HEK293 (cell line): ENCODE results near the gene SLBP.
A peak's percentile ranks its signal among the peaks of the same experiment; 100 is the strongest.

ENCODE experiments used
- BCL11A ChIP-seq: fragments of 450-650 bp; formaldehyde crosslinking; IDR thresholded peaks from 2 replicates; pipeline ENCODE4 v1.5.1; 2016; ENCODE audit warnings: low read depth, missing biosample characterization, missing genetic modification characterization
- GLIS1 ChIP-seq: fragments of 450-650 bp; formaldehyde crosslinking; IDR thresholded peaks from 2 replicates; pipeline ENCODE4 v1.5.1; 2016; ENCODE audit warnings: missing biosample characterization, missing genetic modification characterization
- KLF8 ChIP-seq: fragments of 450-650 bp; formaldehyde crosslinking; IDR thresholded peaks from 2 replicates; pipeline ENCODE4 v1.5.1; 2016; ENCODE audit warnings: missing biosample characterization, missing genetic modification characterization
- KLF9 ChIP-seq: fragments of 450-650 bp; formaldehyde crosslinking; IDR thresholded peaks from 2 replicates; pipeline ENCODE4 v1.5.1; 2016; ENCODE audit warnings: missing biosample characterization, missing genetic modification characterization, low read depth
- MYNN ChIP-seq: fragments of 450-650 bp; formaldehyde crosslinking; IDR thresholded peaks from 2 replicates; pipeline ENCODE4 v1.5.1; 2016; ENCODE audit warnings: missing biosample characterization, missing genetic modification characterization, borderline replicate concordance
- RBAK ChIP-seq: fragments of 450-650 bp; formaldehyde crosslinking; IDR thresholded peaks from 2 replicates; pipeline ENCODE4 v1.5.1; 2016; ENCODE audit warnings: missing biosample characterization, missing genetic modification characterization
- SP3 ChIP-seq: fragments of 450-650 bp; formaldehyde crosslinking; IDR thresholded peaks from 2 replicates; pipeline ENCODE4 v1.5.1; 2016; ENCODE audit warnings: missing biosample characterization, missing genetic modification characterization
- TSHZ1 ChIP-seq: fragments of 450-650 bp; formaldehyde crosslinking; IDR thresholded peaks from 2 replicates; pipeline ENCODE4 v1.5.1; 2016; ENCODE audit warnings: missing biosample characterization, missing genetic modification characterization, borderline replicate concordance
- YY2 ChIP-seq: fragments of 450-650 bp; formaldehyde crosslinking; IDR thresholded peaks from 2 replicates; pipeline ENCODE4 v1.5.1; 2016; ENCODE audit warnings: missing biosample characterization, missing genetic modification characterization
- ZBTB10 ChIP-seq: fragments of 450-650 bp; formaldehyde crosslinking; IDR thresholded peaks from 2 replicates; pipeline ENCODE4 v1.5.1; 2016; ENCODE audit warnings: missing biosample characterization, missing genetic modification characterization
- ZBTB20 ChIP-seq: fragments of 450-650 bp; formaldehyde crosslinking; IDR thresholded peaks from 2 replicates; pipeline ENCODE4 v1.5.1; 2016; ENCODE audit warnings: missing biosample characterization, missing genetic modification characterization
- ZBTB7A ChIP-seq: fragments of 450-650 bp; formaldehyde crosslinking; IDR thresholded peaks from 2 replicates; pipeline ENCODE4 v1.5.1; 2016; ENCODE audit warnings: low read depth, missing biosample characterization, missing genetic modification characterization
- ZNF10 ChIP-seq: fragments of 450-650 bp; formaldehyde crosslinking; IDR thresholded peaks from 2 replicates; pipeline ENCODE4 v1.5.1; 2017; ENCODE audit warnings: missing biosample characterization, missing genetic modification characterization
- ZNF114 ChIP-seq: fragments of 450-650 bp; formaldehyde crosslinking; IDR thresholded peaks from 2 replicates; pipeline ENCODE4 v1.5.0; 2017; ENCODE audit warnings: missing biosample characterization, missing genetic modification characterization
- ZNF140 ChIP-seq: fragments of 450-650 bp; formaldehyde crosslinking; IDR thresholded peaks from 2 replicates; pipeline ENCODE4 v1.5.1; 2016; ENCODE audit warnings: missing biosample characterization, missing genetic modification characterization
- ZNF174 ChIP-seq: fragments of 450-650 bp; formaldehyde crosslinking; IDR thresholded peaks from 2 replicates; pipeline ENCODE4 v1.5.0; 2017; ENCODE audit warnings: missing biosample characterization, mild to moderate bottlenecking, missing genetic modification characterization
- ZNF2 ChIP-seq: fragments of 450-650 bp; formaldehyde crosslinking; IDR thresholded peaks from 2 replicates; pipeline ENCODE4 v1.5.1; 2016; ENCODE audit warnings: missing biosample characterization, missing genetic modification characterization
- ZNF248 ChIP-seq: fragments of 450-650 bp; formaldehyde crosslinking; IDR thresholded peaks from 2 replicates; pipeline ENCODE4 v1.5.1; 2017; ENCODE audit warnings: missing biosample characterization, missing genetic modification characterization
- ZNF266 ChIP-seq: fragments of 450-650 bp; formaldehyde crosslinking; IDR thresholded peaks from 2 replicates; pipeline ENCODE4 v1.5.1; 2016; ENCODE audit warnings: missing biosample characterization, missing genetic modification characterization, low read depth
- ZNF274 ChIP-seq, 2 experiments: fragments of 200-500 bp in 1 of 2; fragments of 450-650 bp in 1 of 2; sonication (Bioruptor generic) in 1 of 2; formaldehyde crosslinking in 1 of 2; IDR thresholded peaks; 2 replicates each; pipeline versions ENCODE4 v1.5.1 to v1.6.1; 2014 to 2016; ENCODE audit warnings: borderline replicate concordance in 1 of 2, inconsistent platforms in 1 of 2, low read length in 1 of 2, missing biosample characterization in 1 of 2, missing genetic modification characterization in 1 of 2
- ZNF280C ChIP-seq: fragments of 450-650 bp; formaldehyde crosslinking; IDR thresholded peaks from 2 replicates; pipeline ENCODE4 v1.5.1; 2016; ENCODE audit warnings: missing biosample characterization, missing genetic modification characterization
- ZNF362 ChIP-seq: fragments of 450-650 bp; formaldehyde crosslinking; IDR thresholded peaks from 2 replicates; pipeline ENCODE4 v1.5.1; 2016; ENCODE audit warnings: missing biosample characterization, missing genetic modification characterization
- ZNF514 ChIP-seq: fragments of 450-650 bp; formaldehyde crosslinking; IDR thresholded peaks from 2 replicates; pipeline ENCODE4 v1.5.1; 2016; ENCODE audit warnings: missing biosample characterization, missing genetic modification characterization
- ZNF529 ChIP-seq: fragments of 450-650 bp; formaldehyde crosslinking; IDR thresholded peaks from 2 replicates; pipeline ENCODE4 v1.5.1; 2017; ENCODE audit warnings: missing genetic modification characterization, missing biosample characterization; ENCODE audit not compliant: insufficient replicate concordance
- ZNF548 ChIP-seq: fragments of 450-650 bp; formaldehyde crosslinking; IDR thresholded peaks from 2 replicates; pipeline ENCODE4 v1.5.1; 2016; ENCODE audit warnings: missing biosample characterization, missing genetic modification characterization
- ZNF558 ChIP-seq: fragments of 450-650 bp; formaldehyde crosslinking; IDR thresholded peaks from 2 replicates; pipeline ENCODE4 v1.5.1; 2016; ENCODE audit warnings: missing biosample characterization, missing genetic modification characterization
- ZNF629 ChIP-seq: fragments of 450-650 bp; formaldehyde crosslinking; IDR thresholded peaks from 2 replicates; pipeline ENCODE4 v1.5.1; 2017; ENCODE audit warnings: missing biosample characterization, missing genetic modification characterization
- ZNF658 ChIP-seq: fragments of 450-650 bp; formaldehyde crosslinking; IDR thresholded peaks from 2 replicates; pipeline ENCODE4; 2016; ENCODE audit warnings: missing biosample characterization, missing genetic modification characterization
- ZSCAN30 ChIP-seq: fragments of 450-650 bp; IDR thresholded peaks from 2 replicates; pipeline ENCODE4 v1.5.1; 2018; ENCODE audit warnings: missing biosample characterization, mild to moderate bottlenecking, missing genetic modification characterization, moderate library complexity
- ZSCAN4 ChIP-seq: fragments of 450-650 bp; formaldehyde crosslinking; IDR thresholded peaks from 2 replicates; pipeline ENCODE4 v1.5.1; 2017; ENCODE audit warnings: missing biosample characterization, missing genetic modification characterization

SLBP gene

GRCh38 chr4:1721003-1721665 lies 9.0 kb upstream of the SLBP start, which contains the start of the genes TACC3 and TMEM129 (continued):
- TF ChIP-seq ZNF174 (tag by site-specific recombination) (no peak), ZBTB10 (peak; percentile 65; the same call in 1 of the 2 replicates), ZNF274 (IDR thresholded peaks at IDR 0.05; ENCODE audit: low read length) (no peak), ZNF274 (tag by site-specific recombination; IDR thresholded peaks at IDR 0.05; ENCODE audit: borderline replicate concordance) (no peak), ZNF140 (tag by site-specific recombination) (no peak), BCL11A (tag by site-specific recombination) (no peak), ZNF548 (tag by site-specific recombination) (no peak), ZNF362 (tag by site-specific recombination) (no peak), ZBTB7A (tag by site-specific recombination) (no peak), RBAK (tag by site-specific recombination) (no peak), ZNF2 (no peak), SP3 (tag by site-specific recombination) (peak; percentile 75), KLF8 (peak; percentile 78; the same call in 1 of the 2 replicates), TSHZ1 (tag by site-specific recombination) (no peak), MYNN (tag by site-specific recombination) (no peak), ZSCAN4 (no peak), ZNF114 (no peak), ZNF529 (tag by site-specific recombination) (no peak), ZNF266 (tag by site-specific recombination) (no peak), ZNF558 (tag by site-specific recombination) (no peak), KLF9 (tag by site-specific recombination) (0 out of 2 replicates have a peak, but pooled peaks have one; percentile 33), GLIS1 (tag by site-specific recombination) (0 out of 2 replicates have a peak, but pooled peaks have one; percentile 5), ZNF629 (tag by site-specific recombination) (no peak), ZNF280C (tag by site-specific recombination) (no peak), ZNF10 (no peak), ZNF514 (tag by site-specific recombination) (no peak), ZBTB20 (tag by site-specific recombination) (no peak), ZNF658 (tag by site-specific recombination) (no peak), ZSCAN30 (tag by site-specific recombination) (peak; percentile 33; the same call in 1 of the 2 replicates), ZNF248 (no peak), YY2 (no peak)
